GM10266 (cell line): ENCODE data around the gene CFDP1.
"Not testable (repeated sequence)": the region's sequence is repeated elsewhere in the genome, so short reads cannot be mapped to it uniquely, and the experiment has no call there.

Experiments
- DNase-seq: peaks from one replicate; pipeline ENCODE4 v3.0.0; 2012; ENCODE audit errors: extremely low spot score
- TF ChIP-seq, protein P1 (sequence below): IDR thresholded peaks from 2 replicates; pipeline ENCODE4 v1.5.1; 2012; ENCODE audit warnings: mild to moderate bottlenecking, low read depth; ENCODE audit not compliant: control insufficient read depth, insufficient read depth; ENCODE audit errors: missing control alignments

CFDP1 gene

DNA sequence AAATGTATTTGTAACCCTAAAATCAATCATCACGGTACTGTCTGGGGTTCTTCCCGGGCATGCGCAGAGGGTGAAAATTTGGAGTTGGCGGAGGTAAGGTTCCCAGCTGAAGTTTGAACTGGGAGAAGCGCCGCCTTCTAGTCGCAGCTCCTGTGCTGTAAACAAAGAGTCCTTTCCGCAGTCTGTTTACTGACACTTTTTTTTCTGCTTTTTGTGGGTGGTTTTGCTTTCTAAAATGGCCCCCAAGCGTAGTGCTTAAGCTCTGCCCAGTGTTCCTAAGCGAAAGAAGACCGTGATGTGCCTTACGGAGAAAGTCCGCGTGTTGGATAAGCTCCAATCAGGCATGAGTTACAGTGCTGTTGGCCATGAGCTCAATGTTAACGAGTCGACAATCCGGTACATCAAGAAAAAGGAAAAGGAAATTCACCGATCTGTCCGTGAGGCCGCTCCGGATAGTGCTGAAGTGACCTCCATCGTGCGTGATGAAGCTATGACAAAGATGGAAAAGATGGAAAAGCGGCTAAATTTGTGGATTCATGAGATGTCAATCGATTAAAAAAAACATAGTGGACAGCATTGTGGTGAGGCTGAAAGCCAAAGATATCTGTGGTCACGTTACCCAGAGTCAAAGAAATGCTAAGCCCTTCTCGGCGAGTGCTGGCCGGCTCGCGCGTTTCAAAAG lies 570 bp upstream of the CFDP1 start:
- TF ChIP-seq, protein P1, sequence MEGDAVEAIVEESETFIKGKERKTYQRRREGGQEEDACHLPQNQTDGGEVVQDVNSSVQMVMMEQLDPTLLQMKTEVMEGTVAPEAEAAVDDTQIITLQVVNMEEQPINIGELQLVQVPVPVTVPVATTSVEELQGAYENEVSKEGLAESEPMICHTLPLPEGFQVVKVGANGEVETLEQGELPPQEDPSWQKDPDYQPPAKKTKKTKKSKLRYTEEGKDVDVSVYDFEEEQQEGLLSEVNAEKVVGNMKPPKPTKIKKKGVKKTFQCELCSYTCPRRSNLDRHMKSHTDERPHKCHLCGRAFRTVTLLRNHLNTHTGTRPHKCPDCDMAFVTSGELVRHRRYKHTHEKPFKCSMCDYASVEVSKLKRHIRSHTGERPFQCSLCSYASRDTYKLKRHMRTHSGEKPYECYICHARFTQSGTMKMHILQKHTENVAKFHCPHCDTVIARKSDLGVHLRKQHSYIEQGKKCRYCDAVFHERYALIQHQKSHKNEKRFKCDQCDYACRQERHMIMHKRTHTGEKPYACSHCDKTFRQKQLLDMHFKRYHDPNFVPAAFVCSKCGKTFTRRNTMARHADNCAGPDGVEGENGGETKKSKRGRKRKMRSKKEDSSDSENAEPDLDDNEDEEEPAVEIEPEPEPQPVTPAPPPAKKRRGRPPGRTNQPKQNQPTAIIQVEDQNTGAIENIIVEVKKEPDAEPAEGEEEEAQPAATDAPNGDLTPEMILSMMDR = no peak
- DNase-seq = peak; percentile 74

DNA sequence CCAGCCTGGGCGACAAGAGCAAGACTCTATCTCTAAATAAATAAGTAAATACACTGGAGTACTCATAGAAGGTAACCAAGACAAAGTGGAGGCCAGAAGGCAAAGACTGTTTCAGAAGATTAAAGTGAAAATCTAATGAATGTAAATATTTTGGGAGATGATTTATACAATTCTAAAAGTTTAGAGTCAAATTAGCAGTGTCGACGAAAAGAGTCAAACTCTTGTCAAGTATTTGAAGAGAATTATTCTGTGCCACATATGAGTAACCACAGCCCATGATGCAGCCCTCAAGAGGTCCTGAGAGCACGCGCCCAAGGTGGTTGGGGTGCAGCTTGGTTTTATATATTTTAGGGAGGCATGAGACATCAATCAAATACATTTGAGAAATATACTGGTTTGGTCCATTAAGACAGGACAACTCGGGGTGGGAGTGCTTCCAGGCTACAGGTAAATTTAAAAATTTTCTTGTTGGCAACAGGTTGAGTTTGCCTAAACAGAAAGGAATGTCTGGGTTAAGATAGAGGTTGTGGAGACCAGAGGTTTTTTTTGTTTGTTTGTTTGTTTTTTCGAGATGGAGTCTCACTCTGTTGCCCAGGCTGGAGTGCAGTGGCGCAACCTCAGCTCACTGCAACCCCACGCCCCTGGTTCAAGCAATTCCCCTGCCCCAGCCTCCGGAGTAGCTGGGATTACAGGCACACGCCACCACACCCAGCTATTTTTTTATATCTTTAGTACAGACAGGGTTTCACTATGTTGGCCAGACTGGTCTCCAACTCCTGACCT lies 3.5 kb downstream of the CFDP1 start:
- TF ChIP-seq, protein P1 = no peak
- DNase-seq = no peak

DNA sequence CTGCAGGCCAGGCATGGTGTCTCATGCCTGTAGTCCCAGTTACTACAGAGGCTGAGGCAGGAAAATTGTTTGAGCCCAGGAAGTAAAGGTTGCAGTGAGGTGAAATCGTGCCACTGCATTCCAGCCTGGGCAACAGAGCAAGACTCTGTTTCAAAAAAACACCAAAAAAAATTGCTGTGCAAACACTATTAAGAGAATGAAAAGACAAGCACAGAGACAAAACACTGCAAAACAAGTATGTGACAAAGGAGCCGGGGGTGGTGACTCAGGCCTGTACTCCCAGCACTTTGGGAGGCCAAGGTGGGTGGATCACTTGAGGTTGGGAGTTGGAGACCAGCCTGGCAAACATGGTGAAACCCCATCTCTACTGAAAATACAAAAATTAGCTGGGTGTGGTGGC lies 6.8 kb downstream of the CFDP1 start:
- DNase-seq = not testable (repeated sequence)

DNA sequence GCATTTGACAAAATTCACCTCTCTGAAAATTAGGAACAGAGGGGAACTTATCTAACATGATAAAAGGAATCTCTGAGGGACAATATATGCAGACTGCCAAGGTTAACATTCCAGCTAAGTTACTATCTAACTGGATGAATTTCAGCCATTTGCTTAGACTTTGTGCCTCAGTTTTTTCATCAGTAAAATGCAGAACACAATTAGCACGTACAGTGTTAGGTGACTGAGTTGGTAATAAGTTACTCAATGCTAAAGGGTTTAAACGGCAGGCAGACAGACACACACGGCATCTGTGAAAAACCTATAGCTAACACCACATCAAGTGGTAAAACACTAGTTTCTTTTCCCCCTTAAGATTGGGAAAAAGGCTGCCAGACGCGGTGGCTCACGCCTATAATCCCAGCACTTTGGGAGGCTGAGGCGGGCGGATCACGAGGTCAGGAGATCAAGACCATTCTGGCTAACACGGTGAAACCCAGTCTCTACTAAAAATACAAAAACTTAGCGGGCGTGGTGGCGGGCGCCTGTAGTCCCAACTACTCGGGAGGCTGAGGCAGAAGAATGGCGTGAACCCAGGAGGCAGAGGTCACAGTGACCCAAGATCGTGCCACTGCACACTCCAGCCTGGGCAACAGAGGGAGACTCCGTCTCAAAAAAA lies 9.1 kb downstream of the CFDP1 start:
- not testable (repeated sequence) for DNase-seq

DNA sequence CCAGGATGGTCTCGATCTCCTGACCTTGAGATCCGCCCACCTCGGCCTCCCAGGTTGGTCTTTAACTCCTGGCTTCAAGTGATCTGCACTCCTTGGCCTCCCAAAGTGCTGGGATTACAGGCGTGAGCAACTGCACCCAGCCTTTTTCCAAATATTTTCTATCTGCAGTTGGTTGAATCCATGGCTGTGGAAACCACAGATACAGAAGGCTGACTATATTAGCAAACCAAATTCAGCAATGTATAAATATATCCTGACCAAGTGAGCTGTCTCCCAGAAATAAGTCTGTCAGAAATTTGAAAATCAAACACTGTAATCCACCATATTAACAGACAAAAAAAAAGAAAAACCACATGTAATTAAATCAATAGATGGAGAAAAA lies 9.6 kb downstream of the CFDP1 start:
- TF ChIP-seq, protein P1 = no peak

DNA sequence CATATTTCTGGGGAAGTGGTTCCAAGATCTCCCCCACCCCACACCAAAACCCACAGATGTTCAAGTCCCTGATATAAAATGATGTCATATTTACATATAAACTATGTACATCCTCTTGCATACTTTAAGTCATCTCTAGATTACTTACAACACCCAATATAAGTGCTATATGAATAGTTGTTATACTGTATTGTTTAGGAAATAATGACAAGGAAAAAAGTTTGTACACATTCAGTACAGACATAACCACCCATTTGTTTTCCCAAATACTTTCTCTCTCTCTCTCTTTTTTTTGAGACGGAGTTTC lies 11.5 kb downstream of the CFDP1 start:
- TF ChIP-seq, protein P1 = no peak
- no peak for DNase-seq

More for the DNA sequence above, 9.6 kb downstream of the CFDP1 start:
- DNase-seq = no peak

DNA sequence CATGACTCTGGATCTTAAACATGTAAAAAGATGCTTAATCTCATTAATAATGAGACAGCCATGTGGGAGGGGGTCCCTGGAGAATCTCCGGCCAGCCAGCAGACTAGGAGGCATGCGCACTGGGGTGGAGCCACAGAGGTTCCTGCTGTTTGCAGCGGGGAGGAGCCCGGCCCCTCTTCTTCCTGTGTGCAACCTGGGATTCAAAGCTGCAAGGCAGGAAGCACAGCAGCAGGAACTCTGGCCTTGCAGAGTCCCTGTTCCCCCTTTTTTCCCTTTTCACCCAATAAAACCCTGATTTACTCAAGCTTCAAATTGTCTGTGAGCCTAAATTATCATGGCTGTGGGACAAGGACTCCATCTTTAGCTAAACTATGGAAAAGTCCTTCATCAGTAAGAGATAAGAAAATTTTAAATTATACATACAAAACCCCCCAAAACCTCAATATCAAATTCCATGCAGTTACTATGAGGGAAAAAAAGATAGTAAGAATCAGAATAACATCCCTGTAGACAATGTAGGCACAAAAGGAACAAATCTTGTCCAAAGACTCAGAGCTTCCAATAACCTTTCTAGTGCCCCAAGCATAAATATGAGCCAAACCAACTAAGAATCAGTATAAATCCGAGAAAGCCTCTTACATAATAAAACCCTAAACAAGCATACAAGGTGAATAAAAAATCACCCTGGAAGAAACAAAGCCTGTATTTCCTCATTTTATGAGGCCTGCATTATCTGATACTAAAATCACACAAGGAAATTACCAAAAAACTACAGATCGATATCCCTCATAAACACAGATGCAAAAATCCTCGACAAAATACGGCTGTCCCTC lies 12.1 kb downstream of the CFDP1 start:
- TF ChIP-seq, protein P1 = no peak

More for the DNA sequence above, 12.1 kb downstream of the CFDP1 start:
- DNase-seq = no peak
